ENCODE results near the gene EVI5L.

- TF ChIP-seq CTCF (IDR thresholded peaks at IDR 0.05) = no peak
- TF ChIP-seq POLR2A (IDR thresholded peaks at IDR 0.05) = no peak
Measured at GRCh38 chr19:7881910-7882309, 51.9 kb downstream of the EVI5L start.
